Amygdala (tissue), 56 donors: Measurements from ENCODE around the gene CLIP2.
"Not testable (repeated sequence)": the region's sequence is repeated elsewhere in the genome, so short reads cannot be mapped to it uniquely, and the experiment has no call there.

Experiments used
- DNase-seq, 56 donors: peaks; one replicate each; lab custom pipeline; 2025; lab: John Stamatoyannopoulos, UW

The CLIP2 gene

GRCh38 chr7:74293577-74293908 lies 4.3 kb downstream of the CLIP2 start:
- DNase-seq: peak in 2 of 56 donors; percentile 8 to 39

- no peak for DNase-seq
Measured at GRCh38 chr7:74294191-74294998, 5.2 kb downstream of the CLIP2 start.

GRCh38 chr7:74297516-74298233 lies 8.5 kb downstream of the CLIP2 start:
- no peak for DNase-seq

GRCh38 chr7:74299401-74299800 lies 10.2 kb downstream of the CLIP2 start:
- DNase-seq: no peak

GRCh38 chr7:74300926-74301325 lies 11.7 kb downstream of the CLIP2 start:
- DNase-seq: no peak

- DNase-seq: peak in 8 of 56 donors; percentile 14 to 53 (median 22)
Measured at GRCh38 chr7:74302745-74303221, 13.6 kb downstream of the CLIP2 start.

GRCh38 chr7:74304550-74304949 lies 15.3 kb downstream of the CLIP2 start:
- no peak for DNase-seq

- peak in 48 of 56 donors; percentile 30 to 87 (median 67) for DNase-seq
Measured at GRCh38 chr7:74306004-74306729, 17.0 kb downstream of the CLIP2 start.

- peak in 53 of 56 donors; percentile 18 to 87 (median 71) for DNase-seq
Measured at GRCh38 chr7:74306730-74307469, 17.7 kb downstream of the CLIP2 start.

- peak in 9 of 56 donors; percentile 11 to 39 (median 15) for DNase-seq
Measured at GRCh38 chr7:74307738-74308505, 18.7 kb downstream of the CLIP2 start.

- DNase-seq: no peak
Measured at GRCh38 chr7:74309181-74309580, 20.0 kb downstream of the CLIP2 start.

GRCh38 chr7:74311305-74311744 lies 22.1 kb downstream of the CLIP2 start:
- DNase-seq: no peak

- DNase-seq: no peak
Measured at GRCh38 chr7:74312418-74313028, 23.3 kb downstream of the CLIP2 start.

GRCh38 chr7:74315891-74316290 lies 26.7 kb downstream of the CLIP2 start:
- peak in 3 of 56 donors; percentile 8 to 25 (median 10) for DNase-seq

GRCh38 chr7:74317146-74317782 lies 28.1 kb downstream of the CLIP2 start:
- no peak for DNase-seq

GRCh38 chr7:74318043-74318442 lies 28.8 kb downstream of the CLIP2 start:
- DNase-seq: no peak

GRCh38 chr7:74320645-74321221 lies 31.5 kb downstream of the CLIP2 start:
- DNase-seq: no peak

GRCh38 chr7:74322892-74323291 lies 33.7 kb downstream of the CLIP2 start:
- not testable (repeated sequence) for DNase-seq
